A549 (cell line): ENCODE results near the gene ADGRD1. TPM values are rescaled to one million over a fixed set of nuclear protein-coding genes. Genes with fewer than 3 reads are reported as not detected.

Experiments
- ATAC-seq, 2 experiments: fragments of 200-7000 bp in 1 of 2; fragments of >200 bp in 1 of 2; cut with Nextera tagmentation in 1 of 2; cut with Tn5 transposase in 1 of 2; 3 replicates each; pipeline versions ENCODE4 v1.8.0 to v1.9.1; 2018 to 2020; ENCODE audit warnings: mild to moderate bottlenecking in 1 of 2, moderate library complexity in 1 of 2
- CTCF ChIA-PET: fragments of 300-600 bp; sonication (Branson Sonifier 250); formaldehyde crosslinking; extraction: SDS; loops from one replicate; lab custom pipeline; 2021; ENCODE audit warnings: antibody characterized with exemption, inconsistent platforms; lab: Yijun Ruan, JAX
- POLR2A ChIA-PET: fragments of 350-600 bp; formaldehyde crosslinking; extraction: SDS; loops from one replicate; lab custom pipeline; 2021; ENCODE audit warnings: antibody characterized with exemption, inconsistent platforms; lab: Yijun Ruan, JAX
- DNase-seq, 2 experiments: peaks; one replicate each; pipeline versions ENCODE4 v3.0.0 to v3.0.0-alpha.2; 2011 to 2016; ENCODE audit warnings: low read depth in 1 of 2, low spot score in 1 of 2
- FAIRE-seq: peaks from 2 replicates; lab custom pipeline; 2011; peaks lifted over from hg19 to GRCh38; lab: Jason Lieb, UNC
- H3K27ac ChIP-seq, 2 experiments: fragments of >200 bp; sonication (Bioruptor Twin); formaldehyde crosslinking; 3 replicates each; pipeline ENCODE4 v1.5.1; 2016 to 2017
- H3K4me1 ChIP-seq: fragments of >200 bp; sonication (Bioruptor Twin); formaldehyde crosslinking; 3 replicates; pipeline ENCODE4 v1.6.1; 2016
- H3K4me2 ChIP-seq: fragments of >200 bp; sonication (Bioruptor Twin); formaldehyde crosslinking; 3 replicates; pipeline ENCODE4 v1.6.1; 2016
- H3K4me3 ChIP-seq: fragments of >200 bp; sonication (Bioruptor Twin); formaldehyde crosslinking; 3 replicates; pipeline ENCODE4 v1.5.1; 2016
- H3K9me3 ChIP-seq: fragments of >200 bp; sonication (Bioruptor Twin); formaldehyde crosslinking; 3 replicates; pipeline ENCODE4 v1.6.1; 2016
- CBX2 ChIP-seq: fragments of 200-600 bp; sonication (generic); IDR thresholded peaks from 2 replicates; pipeline ENCODE4 v1.6.1; 2016; ENCODE audit warnings: low read depth, mild to moderate bottlenecking, borderline replicate concordance
- CHD2 ChIP-seq: fragments of 150-350 bp; IDR thresholded peaks from 2 replicates; pipeline ENCODE4 v1.6.1; 2014; ENCODE audit warnings: low read length; ENCODE audit not compliant: partially characterized antibody
- CHD4 ChIP-seq: fragments of 200-600 bp; sonication (generic); IDR thresholded peaks from 2 replicates; pipeline ENCODE4 v1.6.1; 2016; ENCODE audit warnings: antibody characterized with exemption, mild to moderate bottlenecking, borderline replicate concordance
- EHF ChIP-seq: fragments of 250-450 bp; sonication (Bioruptor Pico); IDR thresholded peaks from 2 replicates; pipeline ENCODE4 v1.5.0; 2020; ENCODE audit warnings: mild to moderate bottlenecking
- EHMT2 ChIP-seq: fragments of 200-600 bp; sonication (generic); IDR thresholded peaks from 2 replicates; pipeline ENCODE4 v1.6.1; 2016; ENCODE audit warnings: antibody characterized with exemption, low read depth, mild to moderate bottlenecking, moderate library complexity
- EP300 ChIP-seq, 2 experiments: fragments of >200 bp; sonication (Bioruptor Twin); formaldehyde crosslinking; IDR thresholded peaks; 2 replicates in 1 of 2; 3 replicates in 1 of 2; pipeline ENCODE4 v1.6.1; 2016 to 2017
- FOSL2 ChIP-seq, 2 experiments: fragments of 450-650 bp in 1 of 2; fragments of >200 bp in 1 of 2; sonication (Bioruptor Twin) in 1 of 2; formaldehyde crosslinking; IDR thresholded peaks; 2 replicates each; pipeline versions ENCODE4 v1.5.0 to v1.6.1; 2016 to 2020; ENCODE audit warnings: mild to moderate bottlenecking in 1 of 2, moderate library complexity in 1 of 2
- GATA3 ChIP-seq: IDR thresholded peaks from 2 replicates; pipeline ENCODE4 v1.6.1; 2012; ENCODE audit warnings: borderline replicate concordance
- HDAC2 ChIP-seq: fragments of 200-600 bp; sonication (generic); IDR thresholded peaks from 2 replicates; pipeline ENCODE4 v1.6.1; 2016
- JUN ChIP-seq, 2 experiments: fragments of >200 bp; sonication (Bioruptor Twin); formaldehyde crosslinking; IDR thresholded peaks; 2 replicates in 1 of 2; 3 replicates in 1 of 2; pipeline ENCODE4 v1.6.1; 2016 to 2017
- JUNB ChIP-seq: fragments of >200 bp; sonication (Bioruptor Twin); formaldehyde crosslinking; IDR thresholded peaks from 2 replicates; pipeline ENCODE4 v1.6.1; 2016
- KDM1A ChIP-seq: fragments of 200-600 bp; sonication (generic); IDR thresholded peaks from 2 replicates; pipeline ENCODE4 v1.6.1; 2016; ENCODE audit warnings: low read depth, mild to moderate bottlenecking
- MAFK ChIP-seq: fragments of 450-650 bp; IDR thresholded peaks from 2 replicates; pipeline ENCODE4 v1.6.1; 2014; ENCODE audit not compliant: partially characterized antibody
- NPAS2 ChIP-seq: fragments of 250-450 bp; sonication (Bioruptor Pico); IDR thresholded peaks from 2 replicates; pipeline ENCODE4 v1.8.0; 2022; ENCODE audit warnings: mild to moderate bottlenecking, moderate library complexity, borderline replicate concordance
- NR3C1 ChIP-seq: fragments of >200 bp; sonication (Bioruptor Twin); formaldehyde crosslinking; IDR thresholded peaks from 3 replicates; pipeline ENCODE4 v1.6.1; 2017
- RCOR1 ChIP-seq: fragments of 150-350 bp; IDR thresholded peaks from 2 replicates; pipeline ENCODE4 v1.6.1; 2014; ENCODE audit warnings: antibody characterized with exemption, low read length, low read depth
- TFCP2L1 ChIP-seq: fragments of 250-450 bp; sonication (Bioruptor Pico); IDR thresholded peaks from 2 replicates; pipeline ENCODE4 v1.5.0; 2021; ENCODE audit warnings: mild to moderate bottlenecking
- WGBS: methylation state at CpG from one replicate; pipeline ENCODE4 v1.1.6; 2017; ENCODE audit errors: missing lambda C conversion rate; 5-methylcytosine and 5-hydroxymethylcytosine counted together
- polyA plus RNA-seq, 4 experiments: library from polyadenylated mRNA; depleted of rRNA in 3 of 4; stranded (reverse); fragments of >200 nt; fragmentation: RNase III in 1 of 4; extraction: RNeasy Plus Mini Kit Qiagen cat#74134 plus additional on column Dnase treatment in 1 of 4; gene quantifications; 2 replicates in 3 of 4; 3 replicates in 1 of 4; pipeline ENCODE4 v1.2.3, GENCODE V29; 2011 to 2017
- TF ChIP-seq, protein P1 (sequence below): fragments of 200-600 bp; sonication (generic); IDR thresholded peaks from 2 replicates; pipeline ENCODE4 v1.6.1; 2016; ENCODE audit warnings: antibody characterized with exemption, mild to moderate bottlenecking, moderate library complexity
- TF ChIP-seq, protein P2 (sequence below): IDR thresholded peaks from 2 replicates; pipeline ENCODE4 v1.6.1; 2012; ENCODE audit warnings: low read depth, borderline replicate concordance
- TF ChIP-seq, protein P3 (sequence below): fragments of 150-350 bp; IDR thresholded peaks from 2 replicates; pipeline ENCODE4 v1.6.1; 2014; ENCODE audit warnings: low read depth, mild to moderate bottlenecking, low read length
- TF ChIP-seq, protein P4 (sequence below): fragments of >200 bp; sonication (Bioruptor Twin); formaldehyde crosslinking; IDR thresholded peaks from 3 replicates; pipeline ENCODE4 v1.5.1; 2016

ADGRD1 gene
- polyA plus RNA-seq, 2 of the 4 experiments (the other 2 are of a cell fraction), result 0.36 to 1.5 TPM

DNA sequence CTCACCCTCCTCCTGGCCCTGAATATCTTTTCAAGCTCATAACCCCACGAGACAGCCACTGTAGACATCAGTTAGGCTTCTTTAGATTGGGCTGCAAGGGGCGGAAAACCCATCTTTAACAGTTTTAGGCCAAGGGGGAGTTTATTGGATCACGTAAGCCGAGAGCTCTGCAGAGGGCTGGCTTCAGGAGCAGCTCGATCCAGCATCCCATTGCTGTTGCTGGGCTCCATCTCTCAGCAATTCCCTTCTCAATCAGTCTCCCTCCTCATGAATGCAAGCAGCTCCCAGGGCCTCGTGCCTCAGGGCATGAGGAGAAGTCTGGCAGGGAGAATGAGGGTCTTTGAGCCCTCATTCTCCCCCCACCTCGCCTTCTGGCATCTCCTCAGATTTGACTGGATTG lies 59.4 kb downstream of the ADGRD1 start:
- no peaks in the 10 kb centered on the region for H3K4me1 ChIP-seq
- ATAC-seq (no peak), DNase-seq (no peak), FAIRE-seq (no peak)
- no peak overlapping the region for H3K4me3 ChIP-seq
- CTCF ChIA-PET, result interaction anchor here (1.5 kb wide), 1 partner anchor 11 kb away, joined by 5 read pairs; no protein-coding TSS in a partner anchor
- H3K9me3 ChIP-seq, result no peaks in the 10 kb centered on the region
- H3K4me2 ChIP-seq, result no peak overlapping the region
- 48% methylated on average over 7 of the region's 7 CpGs for WGBS
- TF ChIP-seq EP300 (IDR thresholded peaks at IDR 0.05) (no peak), FOSL2 (IDR thresholded peaks at IDR 0.05) (no peak), FOSL2 (CRISPR knock-in tag; IDR thresholded peaks at IDR 0.05) (no peak)
- TF ChIP-seq, all 56 proteins: peak for 0
- H3K27ac ChIP-seq, result no peak overlapping the region
- POLR2A ChIA-PET, result no interaction called here

DNA sequence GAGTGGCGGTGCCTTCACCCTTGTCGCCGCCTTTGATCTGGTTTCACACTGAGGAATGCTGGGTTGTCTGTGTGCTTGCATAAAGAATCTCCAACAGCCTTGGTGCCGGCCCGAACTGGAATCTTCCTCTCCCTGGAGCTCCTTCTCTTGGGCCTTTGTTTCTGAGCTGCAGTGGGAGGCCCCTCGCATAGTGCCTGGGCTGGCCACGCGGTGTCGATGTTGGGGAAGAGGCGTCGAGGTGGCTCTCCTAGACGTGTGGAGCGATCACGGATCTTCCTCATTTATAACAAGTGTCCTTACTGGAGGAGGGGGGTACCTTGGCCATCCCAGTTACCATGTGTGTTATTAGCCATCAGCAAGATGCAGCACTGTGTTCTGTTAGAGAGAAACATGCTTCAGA lies 60.6 kb downstream of the ADGRD1 start:
- no peak for FAIRE-seq
- ChIA-PET CTCF (no interaction called here), POLR2A (no interaction called here)
- TF ChIP-seq FOSL2 (IDR thresholded peaks at IDR 0.05) (no peak), FOSL2 (CRISPR knock-in tag; IDR thresholded peaks at IDR 0.05) (no peak), NPAS2 (CRISPR knock-in tag) (no peak), TFCP2L1 (CRISPR knock-in tag) (no peak), MAFK (no peak), EP300 (IDR thresholded peaks at IDR 0.05) (no peak)
- TF ChIP-seq, protein P1, sequence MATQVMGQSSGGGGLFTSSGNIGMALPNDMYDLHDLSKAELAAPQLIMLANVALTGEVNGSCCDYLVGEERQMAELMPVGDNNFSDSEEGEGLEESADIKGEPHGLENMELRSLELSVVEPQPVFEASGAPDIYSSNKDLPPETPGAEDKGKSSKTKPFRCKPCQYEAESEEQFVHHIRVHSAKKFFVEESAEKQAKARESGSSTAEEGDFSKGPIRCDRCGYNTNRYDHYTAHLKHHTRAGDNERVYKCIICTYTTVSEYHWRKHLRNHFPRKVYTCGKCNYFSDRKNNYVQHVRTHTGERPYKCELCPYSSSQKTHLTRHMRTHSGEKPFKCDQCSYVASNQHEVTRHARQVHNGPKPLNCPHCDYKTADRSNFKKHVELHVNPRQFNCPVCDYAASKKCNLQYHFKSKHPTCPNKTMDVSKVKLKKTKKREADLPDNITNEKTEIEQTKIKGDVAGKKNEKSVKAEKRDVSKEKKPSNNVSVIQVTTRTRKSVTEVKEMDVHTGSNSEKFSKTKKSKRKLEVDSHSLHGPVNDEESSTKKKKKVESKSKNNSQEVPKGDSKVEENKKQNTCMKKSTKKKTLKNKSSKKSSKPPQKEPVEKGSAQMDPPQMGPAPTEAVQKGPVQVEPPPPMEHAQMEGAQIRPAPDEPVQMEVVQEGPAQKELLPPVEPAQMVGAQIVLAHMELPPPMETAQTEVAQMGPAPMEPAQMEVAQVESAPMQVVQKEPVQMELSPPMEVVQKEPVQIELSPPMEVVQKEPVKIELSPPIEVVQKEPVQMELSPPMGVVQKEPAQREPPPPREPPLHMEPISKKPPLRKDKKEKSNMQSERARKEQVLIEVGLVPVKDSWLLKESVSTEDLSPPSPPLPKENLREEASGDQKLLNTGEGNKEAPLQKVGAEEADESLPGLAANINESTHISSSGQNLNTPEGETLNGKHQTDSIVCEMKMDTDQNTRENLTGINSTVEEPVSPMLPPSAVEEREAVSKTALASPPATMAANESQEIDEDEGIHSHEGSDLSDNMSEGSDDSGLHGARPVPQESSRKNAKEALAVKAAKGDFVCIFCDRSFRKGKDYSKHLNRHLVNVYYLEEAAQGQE, result no peak
- ATAC-seq, result no peak
- Histone ChIP-seq H3K9me3 (no peaks in the 10 kb centered on the region), H3K4me1 (no peaks in the 10 kb centered on the region), H3K27ac (no peak overlapping the region), H3K4me3 (no peak overlapping the region), H3K4me2 (no peak overlapping the region)
- no peak for DNase-seq
- WGBS, result 80% methylated on average over 14 of the region's 14 CpGs

DNA sequence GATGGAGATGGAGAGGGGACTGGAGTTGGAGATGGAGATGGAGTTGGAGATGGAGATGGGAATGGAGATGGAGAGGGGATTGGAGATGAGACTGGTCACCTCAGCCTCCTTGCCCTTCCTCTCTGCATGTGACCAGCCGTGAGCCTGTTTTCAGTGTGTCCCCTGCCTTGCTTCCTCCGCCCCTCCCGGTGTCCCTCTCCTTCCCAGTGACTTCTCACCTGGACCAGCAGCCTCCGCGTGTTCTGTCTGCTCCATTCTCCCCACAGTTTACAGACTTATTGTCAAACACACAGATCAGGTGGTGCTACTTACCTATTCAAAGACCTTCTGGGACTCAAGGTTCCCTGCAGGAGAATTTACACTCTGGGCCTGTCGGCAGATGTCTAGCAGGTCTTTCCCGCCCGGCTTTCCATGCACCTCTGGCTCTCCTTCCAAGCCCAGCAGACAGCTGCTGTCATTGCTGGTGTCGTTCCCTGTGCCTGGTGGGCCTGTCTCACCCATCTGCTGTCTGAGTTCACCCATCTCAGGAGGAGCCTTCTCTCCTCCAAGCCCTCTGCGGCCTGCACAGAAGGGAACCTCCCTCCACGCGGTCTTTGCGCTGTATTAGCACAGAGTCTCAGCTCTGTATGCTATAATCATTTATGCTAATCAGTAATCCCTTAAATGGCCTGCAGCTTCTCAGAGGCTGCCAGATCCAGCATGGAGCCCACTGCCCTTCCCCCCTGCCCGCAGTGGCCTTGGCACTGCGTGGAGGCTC lies 62.1 kb downstream of the ADGRD1 start:
- no peak for FAIRE-seq
- ChIA-PET CTCF (no interaction called here), POLR2A (no interaction called here)
- ATAC-seq, result no peak
- H3K4me1 ChIP-seq, result no peaks in the 10 kb centered on the region
- no peaks in the 10 kb centered on the region for H3K9me3 ChIP-seq
- DNase-seq, result no peak
- 79% methylated on average over 14 of the region's 15 CpGs for WGBS
- no peak overlapping the region for H3K4me2 ChIP-seq
- H3K27ac ChIP-seq, result no peak overlapping the region
- no peak overlapping the region for H3K4me3 ChIP-seq
- TF ChIP-seq HDAC2 (no peak), CHD2 (no peak), NR3C1 (no peak), GATA3 (no peak), RCOR1 (no peak), EHMT2 (no peak), JUN (IDR thresholded peaks at IDR 0.05) (no peak), CBX2 (no peak), NPAS2 (CRISPR knock-in tag) (no peak), CHD4 (no peak), KDM1A (no peak), TFCP2L1 (CRISPR knock-in tag) (no peak), EP300 (IDR thresholded peaks at IDR 0.05) (no peak), JUNB (no peak), EHF (CRISPR knock-in tag) (no peak)
- TF ChIP-seq, protein P2, sequence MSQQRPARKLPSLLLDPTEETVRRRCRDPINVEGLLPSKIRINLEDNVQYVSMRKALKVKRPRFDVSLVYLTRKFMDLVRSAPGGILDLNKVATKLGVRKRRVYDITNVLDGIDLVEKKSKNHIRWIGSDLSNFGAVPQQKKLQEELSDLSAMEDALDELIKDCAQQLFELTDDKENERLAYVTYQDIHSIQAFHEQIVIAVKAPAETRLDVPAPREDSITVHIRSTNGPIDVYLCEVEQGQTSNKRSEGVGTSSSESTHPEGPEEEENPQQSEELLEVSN, result no peak
- TF ChIP-seq, protein P3, sequence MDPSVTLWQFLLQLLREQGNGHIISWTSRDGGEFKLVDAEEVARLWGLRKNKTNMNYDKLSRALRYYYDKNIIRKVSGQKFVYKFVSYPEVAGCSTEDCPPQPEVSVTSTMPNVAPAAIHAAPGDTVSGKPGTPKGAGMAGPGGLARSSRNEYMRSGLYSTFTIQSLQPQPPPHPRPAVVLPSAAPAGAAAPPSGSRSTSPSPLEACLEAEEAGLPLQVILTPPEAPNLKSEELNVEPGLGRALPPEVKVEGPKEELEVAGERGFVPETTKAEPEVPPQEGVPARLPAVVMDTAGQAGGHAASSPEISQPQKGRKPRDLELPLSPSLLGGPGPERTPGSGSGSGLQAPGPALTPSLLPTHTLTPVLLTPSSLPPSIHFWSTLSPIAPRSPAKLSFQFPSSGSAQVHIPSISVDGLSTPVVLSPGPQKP, result no peak
- TF ChIP-seq, protein P1, result no peak
- TF ChIP-seq, protein P4, sequence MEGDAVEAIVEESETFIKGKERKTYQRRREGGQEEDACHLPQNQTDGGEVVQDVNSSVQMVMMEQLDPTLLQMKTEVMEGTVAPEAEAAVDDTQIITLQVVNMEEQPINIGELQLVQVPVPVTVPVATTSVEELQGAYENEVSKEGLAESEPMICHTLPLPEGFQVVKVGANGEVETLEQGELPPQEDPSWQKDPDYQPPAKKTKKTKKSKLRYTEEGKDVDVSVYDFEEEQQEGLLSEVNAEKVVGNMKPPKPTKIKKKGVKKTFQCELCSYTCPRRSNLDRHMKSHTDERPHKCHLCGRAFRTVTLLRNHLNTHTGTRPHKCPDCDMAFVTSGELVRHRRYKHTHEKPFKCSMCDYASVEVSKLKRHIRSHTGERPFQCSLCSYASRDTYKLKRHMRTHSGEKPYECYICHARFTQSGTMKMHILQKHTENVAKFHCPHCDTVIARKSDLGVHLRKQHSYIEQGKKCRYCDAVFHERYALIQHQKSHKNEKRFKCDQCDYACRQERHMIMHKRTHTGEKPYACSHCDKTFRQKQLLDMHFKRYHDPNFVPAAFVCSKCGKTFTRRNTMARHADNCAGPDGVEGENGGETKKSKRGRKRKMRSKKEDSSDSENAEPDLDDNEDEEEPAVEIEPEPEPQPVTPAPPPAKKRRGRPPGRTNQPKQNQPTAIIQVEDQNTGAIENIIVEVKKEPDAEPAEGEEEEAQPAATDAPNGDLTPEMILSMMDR, result no peak
- TF ChIP-seq, all 56 proteins: peak for 0
